Measurements from ENCODE around the gene RBPMS2.

Gene RBPMS2

GRCh38 chr15:64695561-64695992, 79.8 kb downstream of the RBPMS2 start:
- DNase-seq (ENCODE audit: low read depth, low spot score), result no peak

- DNase-seq (ENCODE audit: low read depth, low spot score), result no peak
Measured at GRCh38 chr15:64694816-64695215, 80.6 kb downstream of the RBPMS2 start.

GRCh38 chr15:64693134-64693533, 82.3 kb downstream of the RBPMS2 start:
- no peak for DNase-seq (ENCODE audit: low read depth, low spot score)

GRCh38 chr15:64691896-64692565, 83.4 kb downstream of the RBPMS2 start:
- no peak for DNase-seq (ENCODE audit: low read depth, low spot score)

- no peak for DNase-seq (ENCODE audit: low read depth, low spot score)
Measured at GRCh38 chr15:64690578-64691296, 84.7 kb downstream of the RBPMS2 start.

- no peak for DNase-seq (ENCODE audit: low read depth, low spot score)
Measured at GRCh38 chr15:64690008-64690407, 85.4 kb downstream of the RBPMS2 start.

Measured in iPS DF 19.7 (cell line).